Measurements from ENCODE around the gene BACH2.

DNA sequence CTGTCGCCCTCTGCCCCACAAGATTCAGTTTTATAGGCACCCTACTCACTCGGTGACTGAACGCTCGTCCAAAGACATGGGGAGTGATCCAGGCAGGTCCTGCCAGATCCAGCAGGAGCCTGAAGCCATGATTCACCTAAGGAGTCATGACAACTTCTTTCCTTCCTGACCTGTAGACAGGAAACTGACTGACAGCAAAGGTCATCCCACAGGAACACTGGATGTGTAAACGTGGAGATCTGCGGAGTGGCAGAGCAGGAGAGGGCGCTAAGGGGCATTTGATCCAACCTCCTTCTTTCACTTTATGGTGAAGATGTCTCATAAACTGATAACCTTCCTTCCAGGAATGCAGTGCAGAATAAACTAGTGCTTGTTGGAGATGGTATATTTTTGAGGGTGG, 210.1 kb downstream of the BACH2 start:
- TF ChIP-seq, protein P1, sequence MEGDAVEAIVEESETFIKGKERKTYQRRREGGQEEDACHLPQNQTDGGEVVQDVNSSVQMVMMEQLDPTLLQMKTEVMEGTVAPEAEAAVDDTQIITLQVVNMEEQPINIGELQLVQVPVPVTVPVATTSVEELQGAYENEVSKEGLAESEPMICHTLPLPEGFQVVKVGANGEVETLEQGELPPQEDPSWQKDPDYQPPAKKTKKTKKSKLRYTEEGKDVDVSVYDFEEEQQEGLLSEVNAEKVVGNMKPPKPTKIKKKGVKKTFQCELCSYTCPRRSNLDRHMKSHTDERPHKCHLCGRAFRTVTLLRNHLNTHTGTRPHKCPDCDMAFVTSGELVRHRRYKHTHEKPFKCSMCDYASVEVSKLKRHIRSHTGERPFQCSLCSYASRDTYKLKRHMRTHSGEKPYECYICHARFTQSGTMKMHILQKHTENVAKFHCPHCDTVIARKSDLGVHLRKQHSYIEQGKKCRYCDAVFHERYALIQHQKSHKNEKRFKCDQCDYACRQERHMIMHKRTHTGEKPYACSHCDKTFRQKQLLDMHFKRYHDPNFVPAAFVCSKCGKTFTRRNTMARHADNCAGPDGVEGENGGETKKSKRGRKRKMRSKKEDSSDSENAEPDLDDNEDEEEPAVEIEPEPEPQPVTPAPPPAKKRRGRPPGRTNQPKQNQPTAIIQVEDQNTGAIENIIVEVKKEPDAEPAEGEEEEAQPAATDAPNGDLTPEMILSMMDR (IDR thresholded peaks at IDR 0.05; ENCODE audit: insufficient read depth, low read length, poor library complexity, severe bottlenecking) = no peak
- no peak for TF ChIP-seq EZH2phosphoT487 (conservative IDR thresholded peaks at IDR 0.05; ENCODE audit: low read length)
